ENCODE data around the gene CHIT1.

DNA sequence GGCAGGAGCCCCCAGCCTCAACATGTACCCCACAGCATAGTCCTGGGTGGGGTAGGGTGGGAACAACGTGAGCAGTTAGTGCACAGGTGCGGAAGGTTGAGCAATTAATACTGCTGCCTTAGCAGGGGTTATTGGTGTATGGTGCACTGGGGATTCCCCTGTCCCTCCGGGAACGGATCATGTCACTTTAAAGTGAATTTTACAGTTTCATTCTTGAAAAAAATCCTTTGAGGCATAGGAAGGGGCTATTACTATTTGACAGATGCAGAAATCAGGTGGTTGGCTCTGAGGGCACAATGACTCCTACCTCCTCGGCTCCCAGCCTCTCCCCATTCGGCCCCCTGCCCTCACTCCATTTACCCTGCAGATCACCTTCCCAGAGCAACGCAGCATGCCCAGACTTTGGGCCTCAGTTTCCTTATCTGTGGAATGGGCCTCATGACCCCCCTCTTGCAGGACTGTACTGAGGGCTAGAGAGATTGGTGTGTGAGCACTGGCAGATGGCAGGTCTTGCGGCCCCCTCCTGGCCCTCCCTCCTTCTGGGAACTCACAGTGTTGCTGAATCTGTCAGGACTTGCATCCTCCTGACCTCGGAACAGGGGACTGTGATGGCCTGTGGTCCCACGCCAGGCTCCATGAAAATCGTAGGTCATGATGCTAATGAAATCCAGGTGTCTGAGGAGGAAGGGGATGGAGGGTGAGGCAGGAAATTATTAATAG, 48.7 kb downstream of the CHIT1 start:
- TF ChIP-seq, protein P1, sequence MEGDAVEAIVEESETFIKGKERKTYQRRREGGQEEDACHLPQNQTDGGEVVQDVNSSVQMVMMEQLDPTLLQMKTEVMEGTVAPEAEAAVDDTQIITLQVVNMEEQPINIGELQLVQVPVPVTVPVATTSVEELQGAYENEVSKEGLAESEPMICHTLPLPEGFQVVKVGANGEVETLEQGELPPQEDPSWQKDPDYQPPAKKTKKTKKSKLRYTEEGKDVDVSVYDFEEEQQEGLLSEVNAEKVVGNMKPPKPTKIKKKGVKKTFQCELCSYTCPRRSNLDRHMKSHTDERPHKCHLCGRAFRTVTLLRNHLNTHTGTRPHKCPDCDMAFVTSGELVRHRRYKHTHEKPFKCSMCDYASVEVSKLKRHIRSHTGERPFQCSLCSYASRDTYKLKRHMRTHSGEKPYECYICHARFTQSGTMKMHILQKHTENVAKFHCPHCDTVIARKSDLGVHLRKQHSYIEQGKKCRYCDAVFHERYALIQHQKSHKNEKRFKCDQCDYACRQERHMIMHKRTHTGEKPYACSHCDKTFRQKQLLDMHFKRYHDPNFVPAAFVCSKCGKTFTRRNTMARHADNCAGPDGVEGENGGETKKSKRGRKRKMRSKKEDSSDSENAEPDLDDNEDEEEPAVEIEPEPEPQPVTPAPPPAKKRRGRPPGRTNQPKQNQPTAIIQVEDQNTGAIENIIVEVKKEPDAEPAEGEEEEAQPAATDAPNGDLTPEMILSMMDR (IDR thresholded peaks at IDR 0.05): no peak
- TF ChIP-seq POLR2A (IDR thresholded peaks at IDR 0.05): no peak

All from tibial nerve (tissue), 3 donors.